NB4 (cell line): Measurements from ENCODE around the gene RPF1.

Experiments
- POLR2A ChIP-seq: IDR thresholded peaks from 2 replicates; pipeline ENCODE4 v1.6.1; 2011; ENCODE audit warnings: mild to moderate bottlenecking; ENCODE audit not compliant: insufficient read length; ENCODE audit errors: extremely low read depth
- TF ChIP-seq, protein P1 (sequence below): IDR thresholded peaks from one replicate; pipeline ENCODE4 v1.5.1; 2012; ENCODE audit warnings: low read depth, low read length

DNA sequence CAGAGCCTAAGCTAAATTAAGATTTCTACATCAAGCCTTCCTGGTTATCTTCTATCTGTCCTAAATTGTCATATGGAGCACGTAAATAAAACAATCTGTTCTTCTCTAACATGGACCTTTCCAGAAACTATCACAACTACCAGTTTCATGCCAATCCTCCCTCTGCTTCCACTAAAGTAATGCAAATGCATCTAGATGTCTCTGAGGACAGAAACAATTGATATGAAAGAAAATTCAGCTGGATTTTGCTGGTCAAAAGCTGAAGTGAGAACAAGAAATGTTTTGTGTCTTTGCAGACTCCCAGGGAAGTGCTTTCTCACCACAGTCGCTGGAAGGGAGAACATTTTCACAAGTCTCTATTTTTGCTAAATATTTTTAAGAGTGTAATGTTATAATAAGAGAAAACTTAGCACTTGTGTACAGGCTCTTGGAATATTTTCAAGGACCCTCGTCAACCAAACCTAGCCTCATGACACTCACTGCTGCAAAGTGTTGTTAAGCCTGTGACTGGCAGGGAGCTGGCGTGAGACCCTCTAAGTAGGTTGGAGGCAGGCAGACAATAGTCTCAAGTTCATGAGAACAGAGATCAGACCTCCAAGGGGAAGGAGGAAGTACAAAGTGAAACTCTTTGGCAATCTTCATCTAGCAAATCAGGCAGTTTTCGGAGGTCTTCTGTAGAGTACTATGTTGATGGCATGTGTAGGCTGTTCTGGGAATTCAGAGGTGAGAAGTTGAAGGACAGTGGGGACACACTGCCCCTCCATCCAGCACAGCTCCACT lies 42.0 kb upstream of the RPF1 start:
- TF ChIP-seq, protein P1, sequence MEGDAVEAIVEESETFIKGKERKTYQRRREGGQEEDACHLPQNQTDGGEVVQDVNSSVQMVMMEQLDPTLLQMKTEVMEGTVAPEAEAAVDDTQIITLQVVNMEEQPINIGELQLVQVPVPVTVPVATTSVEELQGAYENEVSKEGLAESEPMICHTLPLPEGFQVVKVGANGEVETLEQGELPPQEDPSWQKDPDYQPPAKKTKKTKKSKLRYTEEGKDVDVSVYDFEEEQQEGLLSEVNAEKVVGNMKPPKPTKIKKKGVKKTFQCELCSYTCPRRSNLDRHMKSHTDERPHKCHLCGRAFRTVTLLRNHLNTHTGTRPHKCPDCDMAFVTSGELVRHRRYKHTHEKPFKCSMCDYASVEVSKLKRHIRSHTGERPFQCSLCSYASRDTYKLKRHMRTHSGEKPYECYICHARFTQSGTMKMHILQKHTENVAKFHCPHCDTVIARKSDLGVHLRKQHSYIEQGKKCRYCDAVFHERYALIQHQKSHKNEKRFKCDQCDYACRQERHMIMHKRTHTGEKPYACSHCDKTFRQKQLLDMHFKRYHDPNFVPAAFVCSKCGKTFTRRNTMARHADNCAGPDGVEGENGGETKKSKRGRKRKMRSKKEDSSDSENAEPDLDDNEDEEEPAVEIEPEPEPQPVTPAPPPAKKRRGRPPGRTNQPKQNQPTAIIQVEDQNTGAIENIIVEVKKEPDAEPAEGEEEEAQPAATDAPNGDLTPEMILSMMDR: no peak
- no peak for TF ChIP-seq POLR2A
